ENCODE data around the gene IMPG1.

Gene IMPG1, protein sequence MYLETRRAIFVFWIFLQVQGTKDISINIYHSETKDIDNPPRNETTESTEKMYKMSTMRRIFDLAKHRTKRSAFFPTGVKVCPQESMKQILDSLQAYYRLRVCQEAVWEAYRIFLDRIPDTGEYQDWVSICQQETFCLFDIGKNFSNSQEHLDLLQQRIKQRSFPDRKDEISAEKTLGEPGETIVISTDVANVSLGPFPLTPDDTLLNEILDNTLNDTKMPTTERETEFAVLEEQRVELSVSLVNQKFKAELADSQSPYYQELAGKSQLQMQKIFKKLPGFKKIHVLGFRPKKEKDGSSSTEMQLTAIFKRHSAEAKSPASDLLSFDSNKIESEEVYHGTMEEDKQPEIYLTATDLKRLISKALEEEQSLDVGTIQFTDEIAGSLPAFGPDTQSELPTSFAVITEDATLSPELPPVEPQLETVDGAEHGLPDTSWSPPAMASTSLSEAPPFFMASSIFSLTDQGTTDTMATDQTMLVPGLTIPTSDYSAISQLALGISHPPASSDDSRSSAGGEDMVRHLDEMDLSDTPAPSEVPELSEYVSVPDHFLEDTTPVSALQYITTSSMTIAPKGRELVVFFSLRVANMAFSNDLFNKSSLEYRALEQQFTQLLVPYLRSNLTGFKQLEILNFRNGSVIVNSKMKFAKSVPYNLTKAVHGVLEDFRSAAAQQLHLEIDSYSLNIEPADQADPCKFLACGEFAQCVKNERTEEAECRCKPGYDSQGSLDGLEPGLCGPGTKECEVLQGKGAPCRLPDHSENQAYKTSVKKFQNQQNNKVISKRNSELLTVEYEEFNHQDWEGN

DNA sequence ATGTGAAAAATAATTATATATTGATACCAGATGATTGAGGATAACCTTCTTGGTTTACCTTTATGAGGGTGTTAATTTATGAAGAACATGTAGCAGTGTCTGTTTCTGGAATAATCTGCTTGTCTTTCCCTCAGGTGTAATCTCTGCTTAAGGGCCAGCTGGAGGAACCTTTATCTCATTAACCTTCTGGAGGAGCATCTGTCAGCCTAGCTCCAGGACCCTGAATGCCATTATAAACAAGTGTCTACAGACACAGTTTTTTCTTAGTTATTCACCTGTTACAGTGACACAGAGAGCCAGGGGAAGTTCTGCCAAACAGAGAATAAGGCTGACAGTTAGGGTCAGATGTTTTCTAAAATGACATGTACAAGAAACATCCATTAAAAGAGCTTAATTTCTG lies at the start of gene IMPG1:
Gene IMPG1 (minus strand): TSS at position 101 of the 400 bp plus-strand sequence. CDS start 174 bp downstream, outside the sequence.
- DNase-seq (ENCODE audit: low spot score): no peak

DNA sequence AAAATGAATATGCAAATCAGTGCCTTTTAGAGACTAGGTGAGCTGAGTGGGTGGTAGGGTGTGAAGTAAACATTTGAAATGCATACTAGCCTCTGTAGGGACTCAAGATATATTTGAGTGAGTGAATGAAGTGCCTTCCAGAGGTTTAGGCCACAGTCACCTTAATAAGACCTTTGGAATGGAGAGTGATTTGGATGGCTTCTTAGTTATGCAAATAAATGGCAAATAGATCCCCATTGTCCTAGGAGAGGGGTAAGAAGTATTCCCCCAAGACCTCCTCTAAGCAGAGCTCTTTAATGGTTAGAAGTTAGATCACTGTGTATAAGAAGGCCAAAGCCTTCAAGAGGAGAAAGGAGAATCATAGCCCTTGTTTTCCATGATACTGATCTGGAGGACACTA lies 47.8 kb upstream of the IMPG1 start:
- DNase-seq (ENCODE audit: low spot score): no peak

GRCh38 chr6:76073281-76073680 lies 819 bp upstream of the IMPG1 start:
- no peak for DNase-seq (ENCODE audit: low spot score)

DNA sequence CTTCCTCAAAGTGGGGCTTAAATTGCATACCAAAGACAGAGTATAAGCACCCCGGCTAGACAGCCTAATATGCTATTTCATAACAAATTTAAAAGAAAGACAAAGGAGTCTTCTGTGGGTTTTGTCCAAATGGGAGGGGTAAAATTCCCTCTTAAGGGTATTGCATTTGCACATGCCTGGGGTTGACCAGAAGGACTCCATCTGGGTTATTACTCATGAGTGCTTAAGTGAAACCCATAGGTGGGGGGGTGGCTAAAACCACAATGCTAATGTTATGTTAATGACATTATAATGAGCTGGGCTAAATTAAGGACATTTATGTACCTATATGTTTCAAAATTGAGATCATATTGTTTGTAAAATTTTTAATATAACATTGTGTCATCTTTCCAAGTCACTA lies 15.0 kb downstream of the IMPG1 start:
- no peak for DNase-seq (ENCODE audit: low spot score)

DNA sequence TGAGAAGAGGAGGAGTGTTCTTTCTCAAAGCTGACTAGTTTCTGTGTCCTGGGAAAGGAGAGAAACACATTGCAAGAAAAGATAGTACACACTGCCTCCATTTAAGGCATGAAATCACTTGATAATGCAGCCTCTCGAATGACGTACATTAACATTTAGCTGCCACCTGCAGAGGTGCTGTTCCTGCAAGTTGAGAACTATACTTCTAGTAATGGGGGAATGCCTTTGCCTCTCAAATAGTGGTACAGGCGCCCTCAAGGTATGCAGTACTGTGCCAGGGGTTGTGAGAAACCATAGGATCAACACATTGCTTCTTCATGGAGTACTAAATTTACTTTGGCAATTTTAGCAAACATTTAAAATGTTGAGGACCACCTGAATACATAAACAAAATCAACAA lies 20.1 kb downstream of the IMPG1 start:
- no peak for DNase-seq (ENCODE audit: low spot score)

DNA sequence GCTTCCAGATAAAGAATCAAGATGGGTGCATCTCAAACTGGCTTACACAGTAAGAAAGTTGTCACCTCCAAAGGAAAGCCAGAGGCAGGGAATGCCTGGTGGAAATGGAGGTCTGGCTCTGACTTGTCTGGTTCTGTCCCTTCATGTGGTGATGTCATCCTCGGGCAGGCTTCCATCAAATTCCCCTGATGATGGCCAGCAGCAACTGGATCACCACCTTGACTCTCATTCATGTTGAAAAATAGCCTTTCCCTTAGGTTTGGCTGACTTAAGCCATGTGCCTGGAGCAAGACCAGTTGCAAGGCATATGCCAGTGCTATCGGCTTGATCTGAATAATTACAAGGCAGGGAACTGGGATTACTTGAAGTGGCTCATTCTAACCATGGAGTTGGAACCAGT lies 28.8 kb downstream of the IMPG1 start:
- DNase-seq (ENCODE audit: low spot score): no peak

- DNase-seq (ENCODE audit: low spot score): no peak
These were observed 36.7 kb downstream of the IMPG1 start for GRCh38 chr6:76035713-76036112.

GRCh38 chr6:76026101-76026500 lies 46.4 kb downstream of the IMPG1 start:
- DNase-seq (ENCODE audit: low spot score): no peak

- DNase-seq (ENCODE audit: low spot score): no peak
These were observed 57.6 kb downstream of the IMPG1 start for GRCh38 chr6:76014626-76015530.

GRCh38 chr6:76004202-76004601 lies 68.3 kb downstream of the IMPG1 start:
- DNase-seq (ENCODE audit: low spot score): no peak

DNA sequence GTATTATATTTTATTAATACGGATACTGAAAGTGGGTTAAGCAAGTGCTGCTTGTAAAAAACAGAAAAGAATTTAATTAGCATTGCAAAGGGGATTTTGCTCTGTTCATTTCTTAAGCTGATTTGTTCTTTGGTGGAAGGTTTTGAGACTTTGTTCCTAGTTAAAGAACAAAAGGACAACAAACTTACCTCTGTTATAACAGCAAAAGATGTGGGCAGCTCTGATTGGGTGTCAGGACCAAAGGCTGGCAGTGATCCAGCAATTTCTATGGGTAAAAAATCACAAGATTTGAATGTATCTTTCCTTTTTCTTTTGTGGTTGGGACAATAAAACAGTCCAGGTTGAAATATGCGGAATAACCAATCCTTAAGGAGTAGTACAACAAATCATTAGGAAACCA lies 68.8 kb downstream of the IMPG1 start:
- no peak for DNase-seq (ENCODE audit: low spot score)

DNA sequence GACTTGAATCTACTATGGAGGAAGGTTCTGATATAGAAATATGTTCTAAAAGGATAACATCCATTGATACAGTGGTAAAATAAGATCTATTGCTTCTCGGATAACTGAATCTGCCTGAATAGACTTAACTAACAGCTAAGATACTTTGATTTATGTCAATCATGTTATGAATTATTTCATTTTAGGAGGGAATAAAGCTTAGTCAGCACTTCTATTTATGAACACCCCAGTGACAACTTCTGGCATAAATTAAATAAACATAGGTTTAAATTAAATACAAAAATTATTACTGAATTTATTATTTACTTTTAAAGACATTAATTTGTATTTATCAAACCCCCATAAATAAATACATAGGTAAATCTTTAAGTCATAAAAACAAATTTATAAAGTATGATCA lies 69.3 kb downstream of the IMPG1 start:
- DNase-seq (ENCODE audit: low spot score): no peak

GRCh38 chr6:76000629-76001028 lies 71.8 kb downstream of the IMPG1 start:
- DNase-seq (ENCODE audit: low spot score): no peak

GRCh38 chr6:75997696-75998095 lies 74.8 kb downstream of the IMPG1 start:
- DNase-seq (ENCODE audit: low spot score): no peak

GRCh38 chr6:75993236-75994162 lies 79.0 kb downstream of the IMPG1 start:
- DNase-seq (ENCODE audit: low spot score): no peak

DNA sequence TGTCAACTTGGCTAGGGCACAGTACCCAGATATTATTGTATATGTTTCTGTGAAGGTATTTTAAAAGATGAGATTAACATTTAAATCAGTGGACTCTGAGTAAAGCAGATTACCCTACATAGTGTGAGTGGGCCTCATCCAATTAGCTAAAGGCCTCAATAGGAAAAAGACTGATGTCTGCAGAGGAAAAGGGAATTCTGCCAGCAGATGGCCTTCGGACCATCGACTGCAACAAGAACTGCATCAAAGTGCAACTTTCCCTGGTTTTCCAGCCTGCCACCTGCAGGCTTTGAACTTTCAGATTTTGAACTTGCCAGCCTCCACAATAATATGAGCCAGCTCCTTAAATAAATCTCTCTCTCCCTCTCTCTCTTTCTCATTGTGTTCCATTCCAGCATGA lies 80.5 kb downstream of the IMPG1 start:
- DNase-seq (ENCODE audit: low spot score): no peak

- DNase-seq (ENCODE audit: low spot score): no peak
These were observed 85.5 kb downstream of the IMPG1 start for GRCh38 chr6:75986935-75987334.

- no peak for DNase-seq (ENCODE audit: low spot score)
These were observed 96.6 kb downstream of the IMPG1 start for GRCh38 chr6:75975904-75976303.

GRCh38 chr6:75970093-75970492 lies 102.4 kb downstream of the IMPG1 start:
- no peak for DNase-seq (ENCODE audit: low spot score)

DNA sequence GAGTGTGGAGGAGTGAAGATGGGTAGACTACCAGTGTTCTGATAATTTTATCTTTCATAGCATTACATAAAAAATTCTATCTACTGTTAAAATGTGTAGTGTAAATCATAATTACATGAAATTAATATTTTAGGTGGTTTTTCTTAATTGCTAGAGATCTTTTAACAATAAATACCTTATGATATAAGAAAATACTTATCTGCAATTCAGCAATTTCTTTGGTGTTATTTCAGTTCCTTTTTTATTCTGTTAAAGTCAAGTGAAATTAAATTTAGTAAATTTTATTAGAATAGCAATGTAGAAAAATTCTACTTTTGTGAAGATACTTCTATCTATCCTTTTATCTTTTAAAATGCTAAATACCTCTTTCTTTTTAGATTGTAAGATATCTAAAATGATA lies 104.3 kb downstream of the IMPG1 start:
- DNase-seq (ENCODE audit: low spot score): no peak

- no peak for DNase-seq (ENCODE audit: low spot score)
These were observed 108.9 kb downstream of the IMPG1 start for GRCh38 chr6:75963569-75963968.

Measured in Ammon's horn (tissue), 1 donor.